Head of caudate nucleus (tissue), 42 donors: ENCODE results near the gene METRNL.

Experiments used
- DNase-seq, 42 donors: peaks; one replicate each; pipeline versions ENCODE4 v3.0.0 to v3.0.0-alpha.2; 2020 to 2021; ENCODE audit warnings: mixed read lengths in 7 of 42
- intact Hi-C: fragments of 100-400 bp; cut with DNase I; formaldehyde crosslinking; loops from one replicate; pipeline ENCODE4 v1.15.0; 2022

The METRNL gene

GRCh38 chr17:83085526-83086198 lies 6.3 kb downstream of the METRNL start:
- intact Hi-C loops, result no loop called here
- no peak for DNase-seq

- intact Hi-C loops, result no loop called here
- no peak for DNase-seq
These were observed 6.9 kb downstream of the METRNL start for GRCh38 chr17:83086199-83086880.

GRCh38 chr17:83086907-83087787 lies 7.7 kb downstream of the METRNL start:
- intact Hi-C loops, result no loop called here
- DNase-seq, result no peak

GRCh38 chr17:83087788-83088360 lies 8.5 kb downstream of the METRNL start:
- intact Hi-C loops, result no loop called here
- DNase-seq, result no peak

GRCh38 chr17:83088451-83088850 lies 9.0 kb downstream of the METRNL start:
- no peak for DNase-seq
- intact Hi-C loops, result no loop called here

- intact Hi-C loops, result no loop called here
- no peak for DNase-seq
These were observed 9.5 kb downstream of the METRNL start for GRCh38 chr17:83088909-83089308.

GRCh38 chr17:83089328-83090132 lies 10.1 kb downstream of the METRNL start:
- intact Hi-C loops, result no loop called here
- DNase-seq, result no peak

GRCh38 chr17:83090444-83091256 lies 11.2 kb downstream of the METRNL start:
- intact Hi-C loops, result no loop called here
- no peak for DNase-seq

- intact Hi-C loops, result no loop called here
These were observed 12.1 kb downstream of the METRNL start for GRCh38 chr17:83091257-83092141.

GRCh38 chr17:83092186-83092585 lies 12.8 kb downstream of the METRNL start:
- DNase-seq, result no peak
- intact Hi-C loops, result no loop called here

More at GRCh38 chr17:83091257-83092141, 12.1 kb downstream of the METRNL start:
- DNase-seq, result peak in 33 of 42 donors; percentile 13 to 80 (median 50)

- intact Hi-C loops, result no loop called here
- DNase-seq, result no peak
These were observed 13.5 kb downstream of the METRNL start for GRCh38 chr17:83092931-83093330.

- DNase-seq, result no peak
- intact Hi-C loops, result no loop called here
These were observed 14.1 kb downstream of the METRNL start for GRCh38 chr17:83093506-83093905.

- DNase-seq, result no peak
These were observed 14.9 kb downstream of the METRNL start for GRCh38 chr17:83094291-83094690.

GRCh38 chr17:83095016-83095415 lies 15.6 kb downstream of the METRNL start:
- intact Hi-C loops, result no loop called here
- no peak for DNase-seq

More at GRCh38 chr17:83094291-83094690, 14.9 kb downstream of the METRNL start:
- intact Hi-C loops, result no loop called here

- DNase-seq, result no peak
- intact Hi-C loops, result no loop called here
These were observed 17.2 kb downstream of the METRNL start for GRCh38 chr17:83096401-83097224.

- intact Hi-C loops, result no loop called here
- DNase-seq, result no peak
These were observed 18.4 kb downstream of the METRNL start for GRCh38 chr17:83097831-83098230.
